ENCODE data around the gene CCDC82.

The CCDC82 gene

GRCh38 chr11:96358321-96358720 is 31.4 kb downstream of the CCDC82 start:
- no peak for DNase-seq

GRCh38 chr11:96357794-96358193 is 31.9 kb downstream of the CCDC82 start:
- no peak for DNase-seq

- no peak for DNase-seq
These were observed 32.9 kb downstream of the CCDC82 start for GRCh38 chr11:96356848-96357247.

GRCh38 chr11:96342961-96343711 is 46.6 kb downstream of the CCDC82 start, which contains the start of gene MAML2:
MAML2 (minus strand) TSS chr11:96343195; CDS start chr11:96341895, 1,300 bp downstream.
- DNase-seq: peak; percentile 87

GRCh38 chr11:96342014-96342960 is 47.4 kb downstream of the CCDC82 start:
- peak; percentile 1 for DNase-seq

- peak; percentile 69 for DNase-seq
These were observed 48.3 kb downstream of the CCDC82 start for GRCh38 chr11:96341211-96342013.

- DNase-seq: no peak
These were observed 49.2 kb downstream of the CCDC82 start for GRCh38 chr11:96340555-96340885.

- DNase-seq: no peak
These were observed 49.8 kb downstream of the CCDC82 start for GRCh38 chr11:96339706-96340554.

GRCh38 chr11:96338910-96339705 is 50.6 kb downstream of the CCDC82 start:
- peak; percentile 37 for DNase-seq

GRCh38 chr11:96337541-96338431 is 51.9 kb downstream of the CCDC82 start:
- DNase-seq: peak; percentile 23

- DNase-seq: no peak
These were observed 54.3 kb downstream of the CCDC82 start for GRCh38 chr11:96335388-96335787.

GRCh38 chr11:96334219-96334618 is 55.5 kb downstream of the CCDC82 start:
- no peak for DNase-seq

- no peak for DNase-seq
These were observed 56.5 kb downstream of the CCDC82 start for GRCh38 chr11:96333191-96333719.

GRCh38 chr11:96332126-96332771 is 57.5 kb downstream of the CCDC82 start:
- no peak for DNase-seq

- no peak for DNase-seq
These were observed 58.0 kb downstream of the CCDC82 start for GRCh38 chr11:96331699-96332116.

GRCh38 chr11:96330511-96330859 is 59.2 kb downstream of the CCDC82 start:
- DNase-seq: no peak

GRCh38 chr11:96329855-96330510 is 59.7 kb downstream of the CCDC82 start:
- DNase-seq: no peak

- DNase-seq: no peak
These were observed 60.3 kb downstream of the CCDC82 start for GRCh38 chr11:96329419-96329818.
